HepG2 (cell line): ENCODE measurements around the gene MGST2. TPM values are rescaled to one million over a fixed set of nuclear protein-coding genes. Genes with fewer than 3 reads are reported as not detected.

ENCODE experiments used
- ADNP ChIP-seq: sonication (generic); formaldehyde crosslinking; IDR thresholded peaks from 2 replicates; pipeline ENCODE4 v1.4.0; 2020; ENCODE audit warnings: missing genetic modification reagents
- MAX ChIP-seq: IDR thresholded peaks from 2 replicates; pipeline ENCODE4 v1.6.1; 2012; ENCODE audit warnings: inconsistent platforms
- MTA3 ChIP-seq: sonication (generic); formaldehyde crosslinking; IDR thresholded peaks from 2 replicates; pipeline ENCODE4 v1.4.0; 2020; ENCODE audit warnings: missing genetic modification reagents
- NFAT5 ChIP-seq: sonication (generic); formaldehyde crosslinking; IDR thresholded peaks from 2 replicates; pipeline ENCODE4 v1.4.0; 2020; ENCODE audit warnings: missing genetic modification reagents
- ZBTB33 ChIP-seq: sonication (generic); formaldehyde crosslinking; IDR thresholded peaks from 2 replicates; pipeline ENCODE4 v1.4.0; 2020; ENCODE audit warnings: missing genetic modification reagents
- ZFY ChIP-seq: sonication (generic); formaldehyde crosslinking; IDR thresholded peaks from 2 replicates; pipeline ENCODE4 v1.4.0; 2020; ENCODE audit warnings: missing genetic modification reagents
- ZMYM3 ChIP-seq: sonication (generic); formaldehyde crosslinking; IDR thresholded peaks from 2 replicates; pipeline ENCODE4 v1.5.1; 2020; ENCODE audit warnings: mild to moderate bottlenecking, missing genetic modification reagents
- ZNF629 ChIP-seq: sonication (generic); formaldehyde crosslinking; conservative IDR thresholded peaks from 2 replicates; pipeline ENCODE4 v1.5.0; 2020; ENCODE audit warnings: missing genetic modification reagents
- polyA plus RNA-seq, 8 experiments: library from polyadenylated mRNA; depleted of rRNA in 3 of 8; stranded (reverse) in 7 of 8; unstranded in 1 of 8; fragments of >200 nt; fragmentation: Illumina TruSeq in 4 of 8; extraction: Trizol in 4 of 8; gene quantifications; 2 replicates each; pipeline versions ENCODE4 v1.2.1 to v1.2.3, GENCODE V29; 2011 to 2016; ENCODE audit warnings: low read depth in 4 of 8, missing spikeins in 1 of 8, mixed read lengths in 1 of 8; ENCODE audit not compliant: insufficient read depth in 1 of 8
- total RNA-seq, 5 experiments: library from RNA; depleted of rRNA; stranded (reverse); fragments of >200 nt; fragmentation: Illumina TruSeq; extraction: Trizol; gene quantifications; 2 replicates each; pipeline ENCODE4 v1.2.3, GENCODE V29; 2016; ENCODE audit warnings: low read depth in 1 of 5

The MGST2 gene
- total and polyA plus RNA-seq, 2 of the 13 experiments (the other 11 are each of a cell fraction or from before 2014, with no cell fraction given), result 205 to 416 TPM

GRCh38 chr4:139658586-139659382 is 6.8 kb upstream of the MGST2 start (continued):
- peak; percentile 49; the same call in 1 of the 2 replicates for TF ChIP-seq ADNP (CRISPR knock-in tag)
- TF ChIP-seq ZFY, result peak; percentile 42; the same call in 1 of the 2 replicates
- no peak for TF ChIP-seq ZBTB33 (CRISPR knock-in tag)
- TF ChIP-seq ZNF629 (CRISPR knock-in tag), result peak; percentile 88
- TF ChIP-seq MTA3 (CRISPR knock-in tag), result no peak
- no peak for TF ChIP-seq NFAT5 (CRISPR knock-in tag)
- TF ChIP-seq MAX, result 0 out of 2 replicates have a peak, but pooled peaks have one; percentile 11
- 0 out of 2 replicates have a peak, but pooled peaks have one; percentile 44 for TF ChIP-seq ZMYM3 (CRISPR knock-in tag)
- TF ChIP-seq, all 625 proteins: peak for 6
